ENCODE data around the gene MYH13. TPM values are rescaled to one million over a fixed set of nuclear protein-coding genes. Genes with fewer than 3 reads are reported as not detected.

Gene MYH13
- not detected for total RNA-seq
- not detected for total RNA-seq (2013)

DNA sequence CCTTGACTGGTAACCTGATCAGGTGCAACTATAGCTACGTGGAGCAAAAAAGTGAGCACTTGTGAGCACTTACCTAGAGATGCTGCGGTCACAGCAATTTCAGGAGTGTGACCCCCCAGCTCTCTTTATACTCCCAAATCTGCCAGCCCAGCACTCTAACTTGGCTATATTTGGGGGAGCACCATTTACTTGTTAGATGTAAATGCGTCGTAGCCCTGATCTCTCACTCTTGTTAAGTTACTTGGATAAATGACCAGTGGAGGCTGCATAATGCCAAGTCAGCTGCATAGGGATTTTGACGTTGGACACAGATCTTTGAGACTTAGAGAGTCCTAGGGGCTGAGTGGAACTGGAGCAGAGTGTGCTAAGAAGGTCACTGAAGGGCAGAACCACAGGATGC is at the start of gene MYH13:
Gene MYH13, minus strand, starts transcription at position 101 of the 400 bp plus-strand sequence. CDS start 8,476 bp downstream, outside the sequence.
- Mint-ChIP-seq H3K27me3 (ENCODE audit: low read depth in 2 of 2) (peaks cover 17 to 29% of the 10 kb centered on the region in 2 donors), H3K4me1 (no peaks in the 10 kb centered on the region), H3K9me3 (no peaks in the 10 kb centered on the region), H3K27ac (no peak within 1 kb of the TSS), H3K4me3 (no peak within 1 kb of the TSS), H3K36me3 (no peaks in the 10 kb centered on the region)
- Histone ChIP-seq H3K27ac (ENCODE audit: low read length) (no peak within 1 kb of the TSS), H3K36me3 (ENCODE audit: control insufficient read depth, insufficient read depth, low read length) (no peaks in the 10 kb centered on the region), H3K4me1 (ENCODE audit: control insufficient read depth, insufficient read depth, low read length) (no peaks in the 10 kb centered on the region), H3K4me3 (ENCODE audit: low read length) (no peak within 1 kb of the TSS), H3K27me3 (ENCODE audit: control insufficient read depth, insufficient read depth, low read length) (peaks cover 2% of the 10 kb centered on the region), H3K9me3 (ENCODE audit: control insufficient read depth, insufficient read depth, low read length) (no peaks in the 10 kb centered on the region)
- TF ChIP-seq, protein P1, sequence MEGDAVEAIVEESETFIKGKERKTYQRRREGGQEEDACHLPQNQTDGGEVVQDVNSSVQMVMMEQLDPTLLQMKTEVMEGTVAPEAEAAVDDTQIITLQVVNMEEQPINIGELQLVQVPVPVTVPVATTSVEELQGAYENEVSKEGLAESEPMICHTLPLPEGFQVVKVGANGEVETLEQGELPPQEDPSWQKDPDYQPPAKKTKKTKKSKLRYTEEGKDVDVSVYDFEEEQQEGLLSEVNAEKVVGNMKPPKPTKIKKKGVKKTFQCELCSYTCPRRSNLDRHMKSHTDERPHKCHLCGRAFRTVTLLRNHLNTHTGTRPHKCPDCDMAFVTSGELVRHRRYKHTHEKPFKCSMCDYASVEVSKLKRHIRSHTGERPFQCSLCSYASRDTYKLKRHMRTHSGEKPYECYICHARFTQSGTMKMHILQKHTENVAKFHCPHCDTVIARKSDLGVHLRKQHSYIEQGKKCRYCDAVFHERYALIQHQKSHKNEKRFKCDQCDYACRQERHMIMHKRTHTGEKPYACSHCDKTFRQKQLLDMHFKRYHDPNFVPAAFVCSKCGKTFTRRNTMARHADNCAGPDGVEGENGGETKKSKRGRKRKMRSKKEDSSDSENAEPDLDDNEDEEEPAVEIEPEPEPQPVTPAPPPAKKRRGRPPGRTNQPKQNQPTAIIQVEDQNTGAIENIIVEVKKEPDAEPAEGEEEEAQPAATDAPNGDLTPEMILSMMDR (IDR thresholded peaks at IDR 0.05) = no peak
- DNase-seq (no peak), ATAC-seq (no peak)
- WGBS (ENCODE audit: insufficient coverage) = 80% methylated on average over 5 of the region's 5 CpGs
- intact Hi-C loops (cut with micrococcal nuclease) = no loop called here

DNA sequence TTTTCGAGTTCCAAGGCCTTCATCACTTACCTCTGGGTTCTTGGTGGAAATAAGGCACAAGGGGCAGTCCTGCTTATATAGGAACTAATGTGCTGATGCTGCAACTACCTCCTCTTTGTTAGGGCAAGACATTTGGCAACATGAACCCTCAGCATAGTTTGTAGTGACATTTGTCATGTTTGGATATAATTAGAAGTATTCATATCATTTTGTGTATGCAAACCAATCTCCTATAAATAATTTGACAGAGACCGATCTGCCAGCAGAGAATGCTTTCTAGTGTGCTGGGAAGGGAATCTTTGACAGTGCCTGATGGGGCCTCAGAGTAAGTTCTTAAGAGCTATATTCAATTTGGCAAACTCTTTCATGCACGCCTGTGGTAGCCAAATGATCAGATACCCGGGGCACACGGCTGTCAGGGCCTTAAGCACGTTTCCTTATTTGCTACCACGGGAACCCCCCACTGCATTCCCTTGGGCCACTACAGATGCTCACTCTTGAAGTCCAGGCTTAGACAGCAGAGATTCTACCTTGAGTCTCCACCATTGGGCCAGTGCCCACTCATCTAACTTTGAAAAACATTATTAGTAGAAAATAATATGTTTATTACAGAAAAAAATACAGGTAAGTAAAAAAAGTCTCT is 49.2 kb upstream of the MYH13 start, which contains the start of gene MYH8:
Gene MYH8, minus strand, starts transcription at position 51 of the 643 bp plus-strand sequence. CDS start 1,723 bp downstream, outside the sequence.
- H3K27me3 Mint-ChIP-seq (ENCODE audit: low read depth in 2 of 2) = peaks cover 22 to 41% of the 10 kb centered on the region in 2 donors
- Histone ChIP-seq H3K4me3 (ENCODE audit: low read length) (no peak within 1 kb of the TSS), H3K27ac (ENCODE audit: low read length) (no peak within 1 kb of the TSS), H3K4me1 (ENCODE audit: control insufficient read depth, insufficient read depth, low read length) (no peaks in the 10 kb centered on the region), H3K9me3 (ENCODE audit: control insufficient read depth, insufficient read depth, low read length) (no peaks in the 10 kb centered on the region), H3K36me3 (ENCODE audit: control insufficient read depth, insufficient read depth, low read length) (no peaks in the 10 kb centered on the region), H3K27me3 (ENCODE audit: control insufficient read depth, insufficient read depth, low read length) (peaks cover 3% of the 10 kb centered on the region)
- no peak for ATAC-seq
- intact Hi-C loops (cut with micrococcal nuclease) = no loop called here
- H3K36me3 Mint-ChIP-seq = no peaks in the 10 kb centered on the region
- no peak for DNase-seq
- TF ChIP-seq, protein P1 (IDR thresholded peaks at IDR 0.05) = no peak
- H3K9me3 Mint-ChIP-seq = no peaks in the 10 kb centered on the region
- no peaks in the 10 kb centered on the region for H3K4me1 Mint-ChIP-seq
- WGBS (ENCODE audit: insufficient coverage) = 78% methylated on average over 7 of the region's 7 CpGs
- no peak within 1 kb of the TSS for H3K27ac Mint-ChIP-seq
- no peak within 1 kb of the TSS for H3K4me3 Mint-ChIP-seq

DNA sequence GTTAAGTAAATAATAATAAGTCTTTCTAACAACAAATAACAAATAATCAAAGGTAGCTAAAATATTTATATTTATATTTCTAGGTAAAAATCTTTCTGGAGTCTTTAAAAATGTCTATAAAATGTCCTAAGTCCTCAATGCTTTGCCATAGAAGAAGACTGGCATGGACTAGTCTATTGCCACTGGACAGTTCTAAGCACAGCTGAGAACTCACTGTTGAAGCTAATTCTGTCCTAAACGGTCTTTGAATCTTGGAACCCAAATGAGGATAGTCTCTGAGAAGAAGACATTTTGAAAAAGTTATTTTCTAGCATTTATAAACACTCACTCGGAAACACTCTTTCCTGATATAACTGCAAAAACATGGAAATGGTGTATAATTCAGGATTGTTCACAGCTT is 48.4 kb upstream of the MYH13 start:
- ATAC-seq (no peak), DNase-seq (no peak)
- Histone ChIP-seq H3K27ac (ENCODE audit: low read length) (no peak overlapping the region), H3K27me3 (ENCODE audit: control insufficient read depth, insufficient read depth, low read length) (peaks cover 3% of the 10 kb centered on the region), H3K36me3 (ENCODE audit: control insufficient read depth, insufficient read depth, low read length) (no peaks in the 10 kb centered on the region), H3K4me3 (ENCODE audit: low read length) (no peak overlapping the region), H3K4me1 (ENCODE audit: control insufficient read depth, insufficient read depth, low read length) (no peaks in the 10 kb centered on the region), H3K9me3 (ENCODE audit: control insufficient read depth, insufficient read depth, low read length) (no peaks in the 10 kb centered on the region)
- 50% methylated on average over 1 of the region's 2 CpGs for WGBS (ENCODE audit: insufficient coverage)
- TF ChIP-seq, protein P1 (IDR thresholded peaks at IDR 0.05) = no peak
- no peak overlapping the region for H3K27ac Mint-ChIP-seq
- no peaks in the 10 kb centered on the region for H3K4me1 Mint-ChIP-seq
- intact Hi-C loops (cut with micrococcal nuclease) = no loop called here
- no peak overlapping the region for H3K4me3 Mint-ChIP-seq
- peaks cover 16 to 36% of the 10 kb centered on the region in 2 donors for H3K27me3 Mint-ChIP-seq (ENCODE audit: low read depth in 2 of 2)
- H3K9me3 Mint-ChIP-seq = no peaks in the 10 kb centered on the region
- no peaks in the 10 kb centered on the region for H3K36me3 Mint-ChIP-seq

DNA sequence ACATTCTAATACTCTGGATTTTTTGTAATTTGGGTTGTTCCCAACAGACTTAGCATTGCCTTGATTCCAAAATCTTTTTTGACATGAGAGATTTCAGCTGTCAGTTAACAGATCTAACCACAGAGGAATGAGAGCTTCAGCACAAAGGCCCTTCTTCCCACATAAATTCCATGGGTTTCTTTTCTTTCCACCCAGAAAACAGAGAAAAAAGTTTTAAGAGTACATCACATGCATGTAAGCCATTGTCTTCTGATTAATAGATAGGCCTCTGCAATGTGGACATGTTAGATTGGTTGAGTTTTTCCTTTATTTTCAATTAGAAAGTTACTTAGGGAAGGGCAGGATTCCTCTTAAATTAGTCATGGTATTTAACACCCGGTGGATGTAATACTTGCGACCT is 48.0 kb upstream of the MYH13 start:
- DNase-seq (no peak), ATAC-seq (no peak)
- Histone ChIP-seq H3K9me3 (ENCODE audit: control insufficient read depth, insufficient read depth, low read length) (no peaks in the 10 kb centered on the region), H3K27me3 (ENCODE audit: control insufficient read depth, insufficient read depth, low read length) (peaks cover 3% of the 10 kb centered on the region), H3K36me3 (ENCODE audit: control insufficient read depth, insufficient read depth, low read length) (no peaks in the 10 kb centered on the region), H3K27ac (ENCODE audit: low read length) (no peak overlapping the region), H3K4me3 (ENCODE audit: low read length) (no peak overlapping the region), H3K4me1 (ENCODE audit: control insufficient read depth, insufficient read depth, low read length) (no peaks in the 10 kb centered on the region)
- intact Hi-C loops (cut with micrococcal nuclease) = no loop called here
- Mint-ChIP-seq H3K27me3 (ENCODE audit: low read depth in 2 of 2) (peaks cover 18 to 39% of the 10 kb centered on the region in 2 donors), H3K9me3 (no peaks in the 10 kb centered on the region), H3K4me1 (no peaks in the 10 kb centered on the region), H3K27ac (no peak overlapping the region), H3K4me3 (no peak overlapping the region), H3K36me3 (no peaks in the 10 kb centered on the region)
- TF ChIP-seq, protein P1 (IDR thresholded peaks at IDR 0.05) = no peak
- WGBS (ENCODE audit: insufficient coverage) = no CpG with 5 or more reads among the region's 2 CpGs

All from natural killer cell (primary cell).